Mucosa of descending colon (tissue), 3 donors: ENCODE results near the gene NUS1. TPM values are rescaled to one million over a fixed set of nuclear protein-coding genes. Genes with fewer than 3 reads are reported as not detected.
"Not testable (repeated sequence)": the region's sequence is repeated elsewhere in the genome, so short reads cannot be mapped to it uniquely, and the experiment has no call there.

ENCODE experiments used
- ATAC-seq: fragments of 200-7000 bp; cut with Tn5 transposase; one replicate; pipeline ENCODE4 v1.9.1; 2020; ENCODE audit warnings: mild to moderate bottlenecking, moderate library complexity
- DNase-seq, 3 donors: peaks; one replicate each; pipeline ENCODE4 v3.0.0-alpha.2; 2020
- H3K36me3 ChIP-seq: fragments of 200-600 bp; one replicate; pipeline ENCODE4 v1.8.0; 2021; ENCODE audit warnings: low read depth, mild to moderate bottlenecking
- H3K4me1 ChIP-seq: fragments of 200-600 bp; one replicate; pipeline ENCODE4 v1.8.0; 2021; ENCODE audit warnings: low read depth, mild to moderate bottlenecking
- H3K4me3 ChIP-seq: fragments of 200-600 bp; one replicate; pipeline ENCODE4 v1.8.0; 2021; ENCODE audit warnings: mild to moderate bottlenecking
- H3K9me3 ChIP-seq: fragments of 200-600 bp; one replicate; pipeline ENCODE4 v1.8.0; 2021; ENCODE audit warnings: mild to moderate bottlenecking
- CTCF ChIP-seq: fragments of 200-600 bp; IDR thresholded peaks from one replicate; pipeline ENCODE4 v1.8.0; 2022; ENCODE audit warnings: antibody characterized with exemption, mild to moderate bottlenecking
- intact Hi-C, 2 donors: fragments of 100-400 bp; cut with DNase I in 1 of 2; cut with micrococcal nuclease in 1 of 2; formaldehyde crosslinking; loops; one replicate each; pipeline versions ENCODE4 v1.11.0 to v1.11.1; 2022; cut with DNase I, micrococcal nuclease
- total RNA-seq, 3 donors: library from RNA; stranded (reverse); fragmentation: NEBNext Ultra II Directional in 2 of 3; extraction: Animal tissue kit (Norgen Biotek cat#: 25700) in 2 of 3; gene quantifications; one replicate each; pipeline versions ENCODE4 v1.2.1 to v1.2.4, GENCODE V29; 2021 to 2023
- donor health status: DM: no; HTN: no; CAD: no; lungs with moderate emphysema.
- donor health status: DM: no; HTN: no; CAD: no.
- donor health status: DM: no; HTN: yes; CAD: no.

NUS1 gene
- total RNA-seq, 3 donors from 2014 or later: 24.2 to 34.8 (median 34.3) TPM

GRCh38 chr6:117653949-117654348, 21.3 kb upstream of the NUS1 start:
- intact Hi-C loops: no loop called here
- DNase-seq: no peak

GRCh38 chr6:117655380-117655779, 19.9 kb upstream of the NUS1 start:
- TF ChIP-seq CTCF: no peak

More at GRCh38 chr6:117653949-117654348, 21.3 kb upstream of the NUS1 start:
- Histone ChIP-seq H3K36me3 (no peaks in the 10 kb centered on the region), H3K4me3 (no peak overlapping the region), H3K4me1 (no peaks in the 10 kb centered on the region), H3K9me3 (no peaks in the 10 kb centered on the region)
- TF ChIP-seq CTCF: no peak
- no peak for ATAC-seq

DNA sequence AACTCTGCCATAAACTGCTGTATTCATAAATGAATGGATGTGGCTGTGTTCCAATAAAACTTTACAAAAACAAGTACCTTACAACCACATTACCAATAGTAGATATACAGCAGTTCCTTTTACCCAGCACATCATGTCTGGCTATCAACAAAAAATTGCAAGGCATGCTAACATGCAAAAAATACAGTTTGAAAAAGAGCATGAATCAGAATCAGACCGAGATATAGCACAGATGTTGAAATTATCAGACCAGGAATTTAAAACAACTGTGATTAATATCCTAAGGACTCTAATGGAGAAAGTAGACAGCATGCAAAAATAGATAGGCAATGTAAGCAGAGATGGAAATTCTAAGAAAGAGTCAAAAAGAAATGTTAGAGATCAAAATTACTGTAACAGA, 8.4 kb upstream of the NUS1 start:
- no peak for ATAC-seq
- intact Hi-C loops: no loop called here
- H3K4me3 ChIP-seq: no peak overlapping the region
- no peak for DNase-seq
- no peaks in the 10 kb centered on the region for H3K4me1 ChIP-seq
- H3K36me3 ChIP-seq: no peaks in the 10 kb centered on the region
- no peaks in the 10 kb centered on the region for H3K9me3 ChIP-seq
- no peak for TF ChIP-seq CTCF

More at GRCh38 chr6:117655380-117655779, 19.9 kb upstream of the NUS1 start:
- no peak for ATAC-seq
- H3K9me3 ChIP-seq: no peaks in the 10 kb centered on the region
- no peak overlapping the region for H3K4me3 ChIP-seq
- H3K36me3 ChIP-seq: no peaks in the 10 kb centered on the region
- intact Hi-C loops: no loop called here
- H3K4me1 ChIP-seq: no peaks in the 10 kb centered on the region
- DNase-seq: no peak

DNA sequence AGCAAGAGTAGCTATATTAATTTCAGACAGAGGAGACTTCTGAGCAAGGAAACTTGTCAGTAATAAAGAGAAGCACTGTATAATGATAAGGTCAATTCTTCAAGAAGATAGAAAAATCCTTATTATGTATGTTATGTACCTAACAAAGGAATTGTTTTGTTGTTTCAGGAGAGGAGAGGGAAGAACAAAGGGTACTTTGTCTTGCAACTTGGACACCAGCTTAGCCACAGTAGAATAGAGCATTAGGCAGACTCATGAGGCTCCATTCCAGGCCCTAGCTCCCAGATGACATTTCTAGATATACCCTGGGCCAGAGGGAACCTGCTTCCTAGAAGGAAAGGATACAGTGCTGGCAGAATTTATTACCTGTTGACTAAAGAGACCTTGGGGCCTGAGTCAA, 6.5 kb upstream of the NUS1 start:
- no peaks in the 10 kb centered on the region for H3K9me3 ChIP-seq
- no peak overlapping the region for H3K4me3 ChIP-seq
- DNase-seq (no peak), ATAC-seq (no peak)
- H3K4me1 ChIP-seq: no peaks in the 10 kb centered on the region
- intact Hi-C loops: no loop called here
- H3K36me3 ChIP-seq: no peaks in the 10 kb centered on the region
- TF ChIP-seq CTCF: no peak

DNA sequence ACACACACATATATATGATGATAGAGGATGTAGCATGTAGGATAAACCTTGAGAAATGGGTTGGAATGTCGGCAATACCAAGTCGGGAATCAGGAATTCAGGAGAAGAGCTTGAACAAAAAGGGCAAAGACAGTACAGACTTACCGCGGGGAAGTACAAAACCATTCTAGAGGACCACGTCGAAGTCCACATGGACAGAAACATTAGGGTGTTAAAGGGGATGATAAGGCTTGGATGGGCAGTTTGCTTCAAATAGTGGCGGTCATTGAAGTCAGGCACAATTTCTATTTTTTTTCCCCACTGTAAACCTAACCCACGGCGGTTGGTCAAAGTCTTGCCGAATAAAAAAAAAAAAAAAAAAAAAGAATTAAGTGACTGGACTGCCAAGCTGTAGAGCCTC, 766 bp upstream of the NUS1 start:
- intact Hi-C loops: no loop called here
- ATAC-seq: no peak

DNA sequence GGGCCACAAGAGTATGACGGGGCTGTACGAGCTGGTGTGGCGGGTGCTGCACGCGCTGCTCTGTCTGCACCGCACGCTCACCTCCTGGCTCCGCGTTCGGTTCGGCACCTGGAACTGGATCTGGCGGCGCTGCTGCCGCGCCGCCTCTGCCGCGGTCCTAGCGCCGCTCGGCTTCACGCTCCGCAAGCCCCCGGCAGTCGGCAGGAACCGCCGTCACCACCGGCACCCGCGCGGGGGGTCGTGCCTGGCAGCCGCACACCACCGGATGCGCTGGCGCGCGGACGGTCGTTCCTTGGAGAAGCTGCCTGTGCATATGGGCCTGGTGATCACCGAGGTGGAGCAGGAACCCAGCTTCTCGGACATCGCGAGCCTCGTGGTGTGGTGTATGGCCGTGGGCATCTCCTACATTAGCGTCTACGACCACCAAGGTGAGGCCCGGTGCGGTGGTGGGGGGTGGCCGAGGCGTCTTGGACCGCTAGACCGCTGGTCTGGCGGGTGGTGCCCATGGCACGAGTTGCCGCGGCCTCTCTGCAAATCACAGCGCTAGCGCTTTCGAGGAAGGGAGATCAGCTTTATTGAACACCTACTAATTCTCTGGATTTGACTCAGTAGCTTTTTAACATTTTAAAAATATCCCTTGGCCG, 511 bp downstream of the NUS1 start:
- Histone ChIP-seq H3K4me3 (peak overlapping the region; percentile 64), H3K4me1 (peaks cover 26% of the 10 kb centered on the region)
- H3K9me3 ChIP-seq, H3K36me3 ChIP-seq, intact Hi-C loops: not testable (repeated sequence)
- ATAC-seq (peak; percentile 65), DNase-seq (peak; percentile 9 to 54 (median 54))

More for the DNA sequence above, 766 bp upstream of the NUS1 start:
- Histone ChIP-seq H3K36me3 (no peaks in the 10 kb centered on the region), H3K4me1 (peaks cover 26% of the 10 kb centered on the region), H3K4me3 (no peak overlapping the region), H3K9me3 (no peaks in the 10 kb centered on the region)
- no peak for TF ChIP-seq CTCF
- no peak for DNase-seq
